ENCODE measurements around the gene NOL4. TPM values are rescaled to one million over a fixed set of nuclear protein-coding genes. Genes with fewer than 3 reads are reported as not detected.
"Not testable (repeated sequence)": the region's sequence is repeated elsewhere in the genome, so short reads cannot be mapped to it uniquely, and the experiment has no call there.

NOL4 gene
- total and polyA plus RNA-seq, 8 donors, result 0.91 to 10.3 (median 2.8) TPM

DNA sequence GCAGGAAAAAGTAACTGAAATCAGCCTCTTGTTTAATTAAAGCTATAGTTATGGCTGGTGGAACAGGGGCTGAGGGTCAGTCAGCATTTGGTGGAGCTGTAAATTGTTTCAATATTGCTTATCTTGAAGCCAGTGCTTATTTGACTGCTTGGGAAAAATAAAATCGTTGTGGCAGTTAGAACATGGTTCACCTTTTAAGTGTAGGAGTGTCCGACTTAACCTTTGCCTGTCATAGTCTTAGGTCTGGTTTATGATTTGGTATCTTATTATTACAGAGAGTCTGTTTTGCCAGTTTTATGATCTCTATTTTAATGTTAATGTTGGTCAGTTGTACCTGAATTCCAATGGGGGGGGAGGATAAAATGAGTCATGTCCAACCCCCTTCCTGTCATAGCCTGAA is 27.2 kb upstream of the NOL4 start:
- intact Hi-C loops (cut with DNase I), result no loop called here
- no peak for FAIRE-seq
- TF ChIP-seq, protein P1, sequence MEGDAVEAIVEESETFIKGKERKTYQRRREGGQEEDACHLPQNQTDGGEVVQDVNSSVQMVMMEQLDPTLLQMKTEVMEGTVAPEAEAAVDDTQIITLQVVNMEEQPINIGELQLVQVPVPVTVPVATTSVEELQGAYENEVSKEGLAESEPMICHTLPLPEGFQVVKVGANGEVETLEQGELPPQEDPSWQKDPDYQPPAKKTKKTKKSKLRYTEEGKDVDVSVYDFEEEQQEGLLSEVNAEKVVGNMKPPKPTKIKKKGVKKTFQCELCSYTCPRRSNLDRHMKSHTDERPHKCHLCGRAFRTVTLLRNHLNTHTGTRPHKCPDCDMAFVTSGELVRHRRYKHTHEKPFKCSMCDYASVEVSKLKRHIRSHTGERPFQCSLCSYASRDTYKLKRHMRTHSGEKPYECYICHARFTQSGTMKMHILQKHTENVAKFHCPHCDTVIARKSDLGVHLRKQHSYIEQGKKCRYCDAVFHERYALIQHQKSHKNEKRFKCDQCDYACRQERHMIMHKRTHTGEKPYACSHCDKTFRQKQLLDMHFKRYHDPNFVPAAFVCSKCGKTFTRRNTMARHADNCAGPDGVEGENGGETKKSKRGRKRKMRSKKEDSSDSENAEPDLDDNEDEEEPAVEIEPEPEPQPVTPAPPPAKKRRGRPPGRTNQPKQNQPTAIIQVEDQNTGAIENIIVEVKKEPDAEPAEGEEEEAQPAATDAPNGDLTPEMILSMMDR (IDR thresholded peaks at IDR 0.05), result no peak
- H3K27me3 ChIP-seq, result no peaks in the 10 kb centered on the region
- no peak for DNase-seq
- 51 to 71% methylated on average over 2 of the region's 2 CpGs for WGBS, 2 donors
- H3K36me3 ChIP-seq, result no peaks in the 10 kb centered on the region
- no peak overlapping the region for H3K27ac ChIP-seq
- no peaks in the 10 kb centered on the region for H3K9me3 ChIP-seq
- H3K4me3 ChIP-seq, result no peak overlapping the region
- ATAC-seq, result no peak
- H3K4me1 ChIP-seq, result no peaks in the 10 kb centered on the region

DNA sequence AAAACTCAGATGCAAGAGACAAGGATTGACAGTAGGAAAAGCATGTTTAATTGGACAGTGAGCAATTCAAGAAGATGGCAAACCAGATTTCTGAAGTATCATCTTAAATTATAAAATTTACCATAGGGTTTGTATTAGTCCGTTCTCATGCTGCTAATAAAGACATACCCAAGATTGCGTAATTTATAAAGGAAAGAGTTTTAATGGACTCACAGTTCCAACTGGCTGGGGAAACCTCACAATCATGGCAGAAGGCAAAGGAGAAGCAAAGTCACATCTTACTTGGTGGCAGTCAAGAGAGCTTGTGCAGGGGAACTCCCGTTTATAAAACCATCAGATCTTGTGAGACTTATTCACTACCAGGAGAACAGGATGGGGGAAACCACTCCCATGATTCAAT is 24.0 kb upstream of the NOL4 start:
- Histone ChIP-seq H3K4me1 (no peaks in the 10 kb centered on the region), H3K27ac (no peak overlapping the region), H3K36me3 (no peaks in the 10 kb centered on the region), H3K27me3 (no peaks in the 10 kb centered on the region), H3K9me3 (no peaks in the 10 kb centered on the region), H3K4me3 (no peak overlapping the region)
- no peak for FAIRE-seq
- TF ChIP-seq, protein P1 (IDR thresholded peaks at IDR 0.05), result no peak
- intact Hi-C loops (cut with DNase I), result no loop called here
- 66 to 84% methylated on average over 3 of the region's 3 CpGs for WGBS, 2 donors
- DNase-seq, result no peak
- no peak for ATAC-seq

GRCh38 chr18:34242739-34243138 is 18.0 kb upstream of the NOL4 start:
- Histone ChIP-seq H3K27me3 (no peaks in the 10 kb centered on the region), H3K36me3 (no peaks in the 10 kb centered on the region), H3K9me3 (no peaks in the 10 kb centered on the region), H3K27ac (no peak overlapping the region), H3K4me1 (no peaks in the 10 kb centered on the region), H3K4me3 (no peak overlapping the region)
- intact Hi-C loops (cut with DNase I), result no loop called here
- TF ChIP-seq, protein P1 (IDR thresholded peaks at IDR 0.05), result no peak
- WGBS, 2 donors, result 37 to 68% methylated on average over 2 of the region's 2 CpGs
- ATAC-seq (no peak), DNase-seq (no peak), FAIRE-seq (no peak)

DNA sequence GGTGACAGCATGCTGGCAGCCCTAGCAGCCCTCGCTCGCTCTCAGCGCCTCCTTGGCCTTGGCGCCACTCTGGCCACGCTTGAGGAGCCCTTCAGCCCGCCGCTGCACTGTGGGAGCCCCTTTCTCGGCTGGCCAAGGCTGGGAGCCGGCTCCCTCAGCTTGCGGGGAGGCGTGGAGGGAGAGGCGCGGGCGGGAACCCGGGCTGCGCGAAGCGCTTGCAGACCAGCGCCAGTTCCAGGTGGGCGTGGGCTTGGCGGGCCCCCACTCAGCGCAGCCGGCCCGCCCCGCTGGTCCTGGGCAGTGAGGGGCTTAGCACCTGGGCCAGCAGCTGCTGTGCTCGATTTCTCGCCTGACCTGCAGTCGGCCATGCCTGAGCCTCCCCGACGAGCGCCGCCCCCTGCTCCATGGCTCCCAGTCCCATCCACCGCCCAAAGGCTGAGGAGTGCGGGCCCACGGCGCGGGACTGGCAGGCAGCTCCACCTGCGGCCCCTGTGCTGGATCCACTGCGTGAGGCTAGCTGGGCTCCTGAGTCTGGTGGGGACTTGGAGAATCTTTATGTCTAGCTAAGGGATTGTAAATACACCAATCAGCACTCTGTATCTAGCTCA is 9.2 kb upstream of the NOL4 start:
- 93 to 94% methylated on average over 37 to 39 of the region's 39 CpGs for WGBS, 2 donors
- H3K9me3 ChIP-seq, result not testable (repeated sequence)

GRCh38 chr18:34225218-34225553 is 473 bp upstream of the NOL4 start:
- peaks cover 0 to 11% (median 9%) of the 10 kb centered on the region in 3 donors for H3K4me1 ChIP-seq
- TF ChIP-seq, protein P1 (IDR thresholded peaks at IDR 0.05), result peak in 1 of 4 donors; percentile 0
- H3K36me3 ChIP-seq, result no peaks in the 10 kb centered on the region
- no peak for ATAC-seq
- intact Hi-C loops (cut with DNase I), result no loop called here
- H3K27me3 ChIP-seq, result peaks cover 0 to 23% (median 2%) of the 10 kb centered on the region in 4 donors
- no peak for FAIRE-seq
- no peak overlapping the region for H3K27ac ChIP-seq
- peak overlapping the region in 1 of 4 donors; percentile 48 for H3K4me3 ChIP-seq
- 12 to 16% methylated on average over 3 of the region's 3 CpGs for WGBS, 2 donors
- no peaks in the 10 kb centered on the region for H3K9me3 ChIP-seq
- no peak for DNase-seq

More for the DNA sequence above, 9.2 kb upstream of the NOL4 start:
- H3K4me1 ChIP-seq; H3K4me3 ChIP-seq; ATAC-seq; FAIRE-seq; intact Hi-C loops (cut with DNase I); H3K36me3 ChIP-seq; H3K27me3 ChIP-seq; H3K27ac ChIP-seq: not testable (repeated sequence)
- DNase-seq, result peak in 2 of 6 donors; percentile 18 to 51
